ENCODE results near the gene MYMX.

The MYMX gene

GRCh38 chr6:44262467-44263353, 46.0 kb downstream of the MYMX start:
- DNase-seq (ENCODE audit: low read depth in 3 of 3, low spot score in 1 of 3): no peak

DNA sequence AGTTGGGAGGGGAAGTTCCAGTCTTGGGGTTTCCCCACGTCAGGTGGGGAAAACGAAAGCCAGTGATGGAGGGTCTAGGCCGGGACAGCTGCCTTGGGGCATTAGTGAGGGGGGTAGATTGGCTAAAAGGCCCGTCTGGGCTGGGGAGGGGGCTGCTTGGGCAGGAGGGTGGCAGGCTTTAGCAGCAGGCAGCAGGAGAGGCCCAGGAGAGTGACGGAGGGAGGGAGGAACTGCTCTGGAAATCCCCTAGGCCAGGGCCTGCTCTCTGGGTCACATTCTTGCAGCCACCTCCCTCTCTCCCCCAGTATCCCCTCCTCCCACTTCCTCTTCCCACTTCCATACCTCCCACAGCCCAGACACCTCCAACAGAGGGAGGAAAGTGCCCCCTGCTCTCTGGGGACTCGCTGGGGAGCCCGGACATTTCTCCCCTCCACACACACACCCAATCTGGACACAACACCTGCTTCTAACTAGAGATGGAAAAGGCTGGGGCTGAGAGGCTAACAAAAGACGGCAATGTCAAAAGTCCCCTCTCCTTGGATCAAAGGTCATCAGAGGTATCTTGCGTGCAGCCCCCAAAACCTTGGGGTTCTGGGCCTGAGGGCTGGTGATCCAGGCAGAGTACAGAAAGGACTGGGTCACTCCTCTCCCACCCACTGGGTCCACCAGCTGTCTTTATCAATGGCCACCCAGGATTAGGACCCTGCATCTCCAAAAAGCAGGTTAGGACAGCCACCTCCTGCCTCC, 46.8 kb downstream of the MYMX start:
- DNase-seq (ENCODE audit: low read depth in 3 of 3, low spot score in 1 of 3): no peak

- no peak for DNase-seq (ENCODE audit: low read depth in 3 of 3, low spot score in 1 of 3)
These were observed 47.7 kb downstream of the MYMX start for GRCh38 chr6:44264154-44265006.

GRCh38 chr6:44265007-44265721, 48.4 kb downstream of the MYMX start, which contains the start of gene NFKBIE:
Gene NFKBIE, minus strand, starts transcription at chr6:44265551. Its CDS starts 205 bp downstream, at chr6:44265346.
- DNase-seq (ENCODE audit: low read depth in 3 of 3, low spot score in 1 of 3): peak; percentile 88 to 99 (median 93)

DNA sequence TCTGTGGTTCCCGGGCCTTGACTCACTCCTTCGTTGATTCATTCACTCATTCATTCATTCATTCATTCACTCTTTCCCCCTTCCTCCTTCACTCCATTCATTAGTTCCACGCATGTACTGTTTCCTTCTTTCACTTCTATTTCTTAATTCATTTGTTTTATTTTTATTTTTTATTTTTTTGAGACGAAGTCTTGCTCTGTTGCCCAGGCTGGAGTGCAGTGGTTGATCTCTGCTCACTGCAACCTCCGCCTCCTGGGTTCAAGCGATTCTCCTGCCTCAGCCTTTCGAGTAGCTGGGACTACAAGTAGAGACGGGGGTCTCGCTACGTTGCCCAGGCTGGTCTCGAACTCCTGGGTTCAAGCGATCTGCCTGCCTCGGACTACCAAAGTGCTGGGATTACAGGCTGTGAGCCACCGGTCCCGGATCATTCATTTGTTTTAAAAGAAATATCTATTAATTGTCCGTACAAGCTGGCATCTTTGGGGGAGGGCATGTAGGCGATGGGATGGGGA, 49.1 kb downstream of the MYMX start:
- no peak for DNase-seq (ENCODE audit: low read depth in 3 of 3, low spot score in 1 of 3)

DNA sequence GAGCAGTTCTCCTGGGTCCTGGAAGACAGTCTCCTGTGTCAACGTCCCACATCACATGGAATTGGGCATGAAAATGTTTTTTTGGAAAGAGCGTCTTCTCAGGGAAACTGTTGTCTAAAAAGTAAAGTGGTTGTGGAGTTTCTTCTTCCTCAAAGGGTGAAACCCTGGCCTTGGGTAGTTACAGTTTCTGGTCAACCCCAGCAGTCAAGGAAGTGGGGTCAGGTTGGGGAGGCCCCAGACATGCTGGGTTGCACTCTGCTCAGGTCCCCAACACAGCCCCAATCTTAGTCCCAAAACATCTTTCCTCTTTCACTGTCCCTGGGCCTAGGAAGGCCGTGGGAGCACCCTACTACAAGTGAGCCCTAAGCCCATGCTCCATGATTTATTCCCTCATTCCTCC, 49.6 kb downstream of the MYMX start:
- DNase-seq (ENCODE audit: low read depth in 3 of 3, low spot score in 1 of 3): no peak

GRCh38 chr6:44267252-44267651, 50.5 kb downstream of the MYMX start:
- no peak for DNase-seq (ENCODE audit: low read depth in 3 of 3, low spot score in 1 of 3)
